GM20000 (cell line): Measurements from ENCODE around the gene RSF1.

ENCODE experiments used
- DNase-seq: peaks from one replicate; pipeline ENCODE4 v3.0.0; 2012; ENCODE audit warnings: low spot score
- CTCF ChIP-seq: IDR thresholded peaks from 2 replicates; pipeline ENCODE4 v1.5.1; 2012; ENCODE audit warnings: mild to moderate bottlenecking, control low read depth; ENCODE audit errors: extremely low read depth, missing control alignments

Gene RSF1

DNA sequence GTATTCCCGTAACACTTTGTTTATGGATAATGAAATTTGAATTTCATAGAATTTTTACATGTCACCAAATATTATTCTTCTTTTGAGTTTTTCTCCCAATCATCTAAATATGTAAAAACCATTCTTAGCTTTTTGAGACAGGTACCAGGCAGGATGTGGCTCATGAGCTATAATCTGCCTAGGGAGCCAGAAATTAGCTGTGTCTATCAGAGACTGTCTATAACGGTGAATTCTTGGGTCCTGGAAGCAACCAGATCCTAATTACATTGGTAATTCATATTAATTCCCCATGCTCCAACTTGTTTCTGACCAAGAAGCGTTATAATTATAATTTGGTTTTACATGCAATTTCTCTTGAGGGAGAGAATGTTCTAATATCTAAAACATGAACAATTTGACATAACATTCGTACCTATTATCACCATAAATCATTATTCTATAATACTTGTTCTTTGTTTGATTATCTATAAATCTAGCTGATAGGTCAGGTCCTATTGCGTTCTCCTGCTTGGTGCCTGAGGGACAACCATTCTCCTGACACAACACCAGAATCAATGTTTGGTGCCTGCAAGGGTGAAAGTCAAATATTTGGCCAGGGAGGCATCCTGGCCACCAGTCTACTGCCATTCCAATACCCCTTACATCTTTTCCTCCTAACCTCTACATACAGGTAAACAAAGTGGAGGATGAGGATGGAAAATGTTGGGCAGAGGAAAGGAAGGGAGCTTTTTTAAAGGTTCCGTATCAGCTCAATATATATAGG lies 69.9 kb downstream of the RSF1 start:
- no peak for TF ChIP-seq CTCF
- no peak for DNase-seq

GRCh38 chr11:77749232-77749631 lies 71.3 kb downstream of the RSF1 start:
- no peak for DNase-seq
- TF ChIP-seq CTCF, result no peak

DNA sequence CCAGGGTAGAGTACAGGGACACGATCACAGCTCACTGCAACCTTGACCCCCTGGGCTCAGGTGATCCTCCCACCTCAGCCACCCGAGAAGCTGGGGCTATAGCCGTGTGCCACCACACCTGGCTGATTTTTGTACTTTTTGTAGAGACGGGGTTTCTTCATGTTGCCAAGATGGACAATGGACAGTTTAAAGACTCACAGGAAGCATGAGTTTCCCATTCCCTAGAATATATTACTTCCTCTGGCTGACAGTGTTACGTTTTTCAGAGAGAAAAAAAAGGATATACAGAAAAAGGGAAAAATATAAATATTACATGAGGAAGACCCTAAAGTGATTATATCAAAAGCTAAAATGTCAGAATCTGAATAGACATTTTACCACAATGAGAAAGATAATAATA lies 72.3 kb downstream of the RSF1 start:
- DNase-seq, result no peak
- no peak for TF ChIP-seq CTCF

- DNase-seq, result no peak
- TF ChIP-seq CTCF, result no peak
Measured at GRCh38 chr11:77747381-77747969, 73.0 kb downstream of the RSF1 start.

GRCh38 chr11:77736473-77736872 lies 84.0 kb downstream of the RSF1 start:
- DNase-seq, result no peak
- no peak for TF ChIP-seq CTCF

DNA sequence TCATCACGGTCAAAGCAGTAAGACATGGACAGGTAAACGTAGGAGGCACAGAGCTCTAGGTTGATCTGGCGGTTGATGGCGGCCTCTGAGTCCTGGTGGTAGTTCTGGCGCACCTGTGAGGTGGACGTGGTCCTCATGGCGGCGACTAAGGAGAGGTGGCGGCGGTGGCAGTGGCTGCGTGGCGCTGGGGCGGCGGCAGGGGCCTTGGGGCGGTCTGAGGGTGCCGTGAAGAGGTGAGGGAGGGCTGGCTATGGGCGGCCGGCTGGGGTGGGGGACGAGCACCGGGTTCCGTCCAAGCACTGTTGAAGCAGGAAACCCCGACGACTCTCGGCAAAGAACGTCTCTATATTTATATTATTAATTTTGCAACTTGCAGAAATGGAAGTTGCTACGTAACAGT lies 85.6 kb downstream of the RSF1 start:
- DNase-seq, result no peak
- TF ChIP-seq CTCF, result no peak

GRCh38 chr11:77732143-77732542 lies 88.4 kb downstream of the RSF1 start:
- TF ChIP-seq CTCF, result no peak
- DNase-seq, result no peak
